ENCODE measurements around the gene COMMD10. TPM values are rescaled to one million over a fixed set of nuclear protein-coding genes. Genes with fewer than 3 reads are reported as not detected.

Gene COMMD10
- total RNA-seq, 4 donors from 2014 or later = 24.3 to 83.8 (median 34.4) TPM

DNA sequence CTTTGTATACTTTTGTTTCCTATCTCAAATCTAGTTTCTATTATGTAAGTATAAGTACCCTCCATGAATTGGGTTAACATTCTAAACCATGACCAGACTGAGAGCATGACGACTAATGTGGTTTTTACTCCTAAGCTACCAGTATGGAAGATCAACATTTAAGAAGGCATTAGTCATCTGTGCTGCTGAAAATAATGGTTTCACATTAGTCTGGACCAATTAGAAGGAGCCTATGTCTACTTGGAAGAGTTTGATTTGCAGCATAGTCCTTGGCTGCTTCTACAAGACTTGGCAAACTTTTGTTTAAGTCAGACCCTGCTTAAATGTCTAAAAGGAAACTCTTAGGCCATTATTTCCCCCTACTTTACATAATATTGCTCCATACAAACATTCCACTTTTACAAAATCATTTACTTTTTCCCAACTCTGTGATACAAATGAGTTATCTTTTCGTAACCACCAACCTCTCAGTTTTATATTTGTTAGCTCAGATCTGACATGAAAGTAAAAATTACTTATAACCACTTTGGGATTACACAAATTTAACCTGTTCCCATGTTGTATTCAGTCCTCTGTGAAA is 186.7 kb downstream of the COMMD10 start:
- Histone ChIP-seq H3K4me1 (no peaks in the 10 kb centered on the region), H3K27ac (no peak overlapping the region), H3K4me3 (no peak overlapping the region), H3K27me3 (no peaks in the 10 kb centered on the region), H3K9me3 (peaks cover 5 to 7% of the 10 kb centered on the region in 2 donors), H3K36me3 (peaks cover 0 to 7% (median 0%) of the 10 kb centered on the region in 4 donors)
- WGBS, 2 donors (ENCODE audit: low coverage in 1 of 2) = 85 to 88% methylated on average over 2 of the region's 2 CpGs
- DNase-seq = no peak
- no peak for TF ChIP-seq POLR2A (IDR thresholded peaks at IDR 0.05)
- TF ChIP-seq, protein P1, sequence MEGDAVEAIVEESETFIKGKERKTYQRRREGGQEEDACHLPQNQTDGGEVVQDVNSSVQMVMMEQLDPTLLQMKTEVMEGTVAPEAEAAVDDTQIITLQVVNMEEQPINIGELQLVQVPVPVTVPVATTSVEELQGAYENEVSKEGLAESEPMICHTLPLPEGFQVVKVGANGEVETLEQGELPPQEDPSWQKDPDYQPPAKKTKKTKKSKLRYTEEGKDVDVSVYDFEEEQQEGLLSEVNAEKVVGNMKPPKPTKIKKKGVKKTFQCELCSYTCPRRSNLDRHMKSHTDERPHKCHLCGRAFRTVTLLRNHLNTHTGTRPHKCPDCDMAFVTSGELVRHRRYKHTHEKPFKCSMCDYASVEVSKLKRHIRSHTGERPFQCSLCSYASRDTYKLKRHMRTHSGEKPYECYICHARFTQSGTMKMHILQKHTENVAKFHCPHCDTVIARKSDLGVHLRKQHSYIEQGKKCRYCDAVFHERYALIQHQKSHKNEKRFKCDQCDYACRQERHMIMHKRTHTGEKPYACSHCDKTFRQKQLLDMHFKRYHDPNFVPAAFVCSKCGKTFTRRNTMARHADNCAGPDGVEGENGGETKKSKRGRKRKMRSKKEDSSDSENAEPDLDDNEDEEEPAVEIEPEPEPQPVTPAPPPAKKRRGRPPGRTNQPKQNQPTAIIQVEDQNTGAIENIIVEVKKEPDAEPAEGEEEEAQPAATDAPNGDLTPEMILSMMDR (IDR thresholded peaks at IDR 0.05) = no peak
- no peak for TF ChIP-seq POLR2AphosphoS5 (IDR thresholded peaks at IDR 0.05)
- no peak for TF ChIP-seq EP300 (IDR thresholded peaks at IDR 0.05; ENCODE audit: low read depth)
- intact Hi-C loops (cut with DNase I; ENCODE audit: low total_unique reads) = no loop called here
- in situ Hi-C loops (cut with MboI; ENCODE audit: low pct_ligation_motif_present in 1 of 4, low pct_unique_long_range_greater_than_20kb in 1 of 4, low sequenced_read_pairs in 3 of 4) = no loop called here

DNA sequence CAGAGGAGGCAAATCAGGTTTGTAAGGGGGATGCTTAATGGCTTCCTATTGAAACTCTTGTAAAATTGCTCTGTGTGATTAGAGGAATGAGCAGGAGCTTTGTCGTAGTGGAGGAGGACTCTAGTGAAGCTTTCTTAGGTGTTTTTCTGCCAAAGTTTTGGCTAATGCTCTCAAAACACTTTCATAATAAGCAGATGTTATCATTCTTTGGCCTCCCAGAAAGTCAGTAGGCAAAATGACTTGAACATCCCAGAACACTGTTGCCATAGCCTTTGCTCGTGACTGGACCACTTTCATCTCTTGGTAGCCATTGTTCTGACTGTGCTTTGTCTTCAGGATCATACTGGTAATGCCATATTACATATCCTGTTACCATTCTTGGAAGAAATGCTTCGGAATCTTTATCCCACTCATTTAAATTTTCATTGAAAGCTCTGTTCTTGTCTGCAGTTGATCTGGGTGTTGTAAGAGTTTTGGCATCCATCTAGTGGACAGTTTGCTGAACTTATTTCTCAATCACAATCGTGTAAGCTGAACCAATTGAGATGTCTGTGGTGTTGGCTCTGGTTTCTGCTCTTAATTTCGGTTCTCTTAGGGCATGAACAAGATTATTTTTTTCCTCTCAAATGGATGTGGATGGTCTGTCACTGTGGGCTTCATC is 187.6 kb downstream of the COMMD10 start:
- in situ Hi-C loops (cut with MboI; ENCODE audit: low pct_ligation_motif_present in 1 of 4, low pct_unique_long_range_greater_than_20kb in 1 of 4, low sequenced_read_pairs in 3 of 4) = no loop called here
- TF ChIP-seq, protein P1 (IDR thresholded peaks at IDR 0.05) = no peak
- no peak for TF ChIP-seq POLR2AphosphoS5 (IDR thresholded peaks at IDR 0.05)
- TF ChIP-seq EP300 (IDR thresholded peaks at IDR 0.05; ENCODE audit: low read depth) = no peak
- no peak for TF ChIP-seq POLR2A (IDR thresholded peaks at IDR 0.05)
- 77 to 86% methylated on average over 4 to 5 of the region's 5 CpGs for WGBS, 2 donors (ENCODE audit: low coverage in 1 of 2)
- H3K36me3 ChIP-seq = peaks cover 0 to 7% (median 0%) of the 10 kb centered on the region in 4 donors
- peak overlapping the region in 1 of 4 donors; percentile 5 for H3K27ac ChIP-seq
- H3K4me3 ChIP-seq = no peak overlapping the region
- DNase-seq = no peak
- intact Hi-C loops (cut with DNase I; ENCODE audit: low total_unique reads) = no loop called here
- H3K27me3 ChIP-seq = no peaks in the 10 kb centered on the region
- H3K4me1 ChIP-seq = no peaks in the 10 kb centered on the region
- peaks cover 13 to 14% of the 10 kb centered on the region in 2 donors for H3K9me3 ChIP-seq

DNA sequence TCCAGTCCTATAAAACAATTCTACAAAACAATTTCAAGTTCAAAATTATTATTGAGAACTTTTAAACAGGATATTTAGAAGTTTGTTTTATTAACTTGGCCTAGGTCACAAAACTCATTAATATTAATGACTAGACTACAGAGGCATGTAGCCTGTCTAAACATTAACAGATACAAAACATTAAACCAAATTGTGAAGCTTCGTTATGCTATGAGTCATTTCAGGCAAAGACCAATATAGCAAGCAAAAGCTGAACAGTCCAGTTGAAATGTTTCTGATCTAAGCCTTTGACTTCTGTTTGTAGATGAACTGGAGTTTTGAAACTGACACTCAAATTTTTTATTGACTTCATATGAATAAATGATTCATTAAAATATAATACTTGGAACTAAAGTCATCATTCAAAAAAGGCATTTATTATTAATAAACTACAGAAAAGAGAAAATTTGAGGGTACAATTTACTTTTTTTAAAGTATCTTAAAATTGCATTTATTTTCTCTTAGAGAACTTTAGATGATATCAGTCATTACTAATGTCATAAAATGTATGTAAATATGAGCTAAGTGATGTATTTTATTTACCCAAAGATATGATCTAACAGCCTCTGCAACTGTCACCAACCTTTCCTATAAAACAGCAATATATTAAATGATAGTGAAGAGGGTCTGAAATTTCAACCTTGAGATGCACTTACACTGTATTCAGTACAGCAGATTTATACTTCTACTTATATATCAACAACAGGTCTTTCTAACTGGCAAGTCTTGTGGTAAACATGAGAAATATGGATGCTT is 188.8 kb downstream of the COMMD10 start:
- peaks cover 0 to 7% (median 0%) of the 10 kb centered on the region in 4 donors for H3K36me3 ChIP-seq
- H3K4me3 ChIP-seq = no peak overlapping the region
- 24 to 55% methylated on average over 1 of the region's 1 CpG for WGBS, 2 donors (ENCODE audit: low coverage in 1 of 2)
- H3K4me1 ChIP-seq = no peaks in the 10 kb centered on the region
- DNase-seq = no peak
- TF ChIP-seq POLR2A (IDR thresholded peaks at IDR 0.05) (no peak), POLR2AphosphoS5 (IDR thresholded peaks at IDR 0.05) (no peak)
- TF ChIP-seq, protein P1 (IDR thresholded peaks at IDR 0.05) = no peak
- peak overlapping the region in 1 of 4 donors; percentile 5 for H3K27ac ChIP-seq
- no peaks in the 10 kb centered on the region for H3K27me3 ChIP-seq
- peaks cover 15 to 16% of the 10 kb centered on the region in 2 donors for H3K9me3 ChIP-seq
- intact Hi-C loops (cut with DNase I; ENCODE audit: low total_unique reads) = no loop called here
- in situ Hi-C loops (cut with MboI; ENCODE audit: low pct_ligation_motif_present in 1 of 4, low pct_unique_long_range_greater_than_20kb in 1 of 4, low sequenced_read_pairs in 3 of 4) = no loop called here

DNA sequence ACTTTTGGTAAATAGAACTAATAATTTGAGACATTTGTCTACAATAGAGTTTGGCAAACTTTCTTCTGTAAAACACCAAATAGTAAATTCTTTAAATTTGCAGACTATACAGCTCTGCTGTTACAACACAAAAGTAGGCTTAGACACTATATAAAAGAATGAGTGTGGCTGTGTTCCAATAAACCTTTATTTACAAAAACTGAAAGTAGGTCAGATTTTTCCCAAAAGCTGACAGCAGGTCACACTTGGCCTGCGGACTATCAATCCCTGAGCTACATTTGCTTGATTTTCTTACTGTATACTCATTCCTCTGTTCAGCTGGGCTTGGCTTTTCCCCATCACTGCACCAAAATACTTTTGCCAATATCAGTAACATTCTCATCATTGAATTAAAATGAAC is 189.4 kb downstream of the COMMD10 start:
- no peak for TF ChIP-seq POLR2A (IDR thresholded peaks at IDR 0.05)
- TF ChIP-seq, protein P1 (IDR thresholded peaks at IDR 0.05) = no peak
- no peak for TF ChIP-seq POLR2AphosphoS5 (IDR thresholded peaks at IDR 0.05)
- no peak for TF ChIP-seq EP300 (IDR thresholded peaks at IDR 0.05; ENCODE audit: low read depth)

More for the DNA sequence above, 189.4 kb downstream of the COMMD10 start:
- no peak for DNase-seq
- Histone ChIP-seq H3K36me3 (peaks cover 0 to 7% (median 0%) of the 10 kb centered on the region in 4 donors), H3K4me3 (no peak overlapping the region), H3K4me1 (no peaks in the 10 kb centered on the region), H3K27me3 (no peaks in the 10 kb centered on the region), H3K27ac (no peak overlapping the region), H3K9me3 (peaks cover 15 to 16% of the 10 kb centered on the region in 2 donors)
- intact Hi-C loops (cut with DNase I; ENCODE audit: low total_unique reads) = no loop called here
- WGBS, 2 donors (ENCODE audit: low coverage in 1 of 2) = 77% methylated on average over 1 of the region's 1 CpG; no CpG with 5 or more reads in 1 of the 2 donors
- in situ Hi-C loops (cut with MboI; ENCODE audit: low pct_ligation_motif_present in 1 of 4, low pct_unique_long_range_greater_than_20kb in 1 of 4, low sequenced_read_pairs in 3 of 4) = no loop called here

All from transverse colon (tissue), 4 donors.